GM12875 (cell line): Measurements from ENCODE around the gene DGKB.

Experiments
- H3K4me3 ChIP-seq: one replicate; pipeline ENCODE4 v1.5.1; 2011; ENCODE audit warnings: low read depth, low read length, control low read depth
- CTCF ChIP-seq: IDR thresholded peaks from 2 replicates; pipeline ENCODE4 v1.5.1; 2011; ENCODE audit warnings: low read depth, mild to moderate bottlenecking, control low read depth, inconsistent platforms, low read length, moderate library complexity, borderline replicate concordance; ENCODE audit not compliant: insufficient read depth

DGKB gene

GRCh38 chr7:14924398-14924797, 21.8 kb upstream of the DGKB start:
- no peak overlapping the region for H3K4me3 ChIP-seq
- TF ChIP-seq CTCF: no peak

- no peak for TF ChIP-seq CTCF
These were observed 8.5 kb upstream of the DGKB start for GRCh38 chr7:14911077-14911476.

GRCh38 chr7:14908697-14909096, 6.1 kb upstream of the DGKB start:
- no peak overlapping the region for H3K4me3 ChIP-seq
- TF ChIP-seq CTCF: no peak

More at GRCh38 chr7:14911077-14911476, 8.5 kb upstream of the DGKB start:
- no peak overlapping the region for H3K4me3 ChIP-seq

- TF ChIP-seq CTCF: no peak
- H3K4me3 ChIP-seq: no peak overlapping the region
These were observed 3.2 kb upstream of the DGKB start for GRCh38 chr7:14905764-14906163.

- TF ChIP-seq CTCF: no peak
These were observed 2.5 kb downstream of the DGKB start for GRCh38 chr7:14900051-14900450.

GRCh38 chr7:14899030-14899429, 3.5 kb downstream of the DGKB start:
- no peak for TF ChIP-seq CTCF
- H3K4me3 ChIP-seq: no peak overlapping the region

More at GRCh38 chr7:14900051-14900450, 2.5 kb downstream of the DGKB start:
- H3K4me3 ChIP-seq: no peak overlapping the region

GRCh38 chr7:14896461-14896860, 6.1 kb downstream of the DGKB start:
- TF ChIP-seq CTCF: no peak
- H3K4me3 ChIP-seq: no peak overlapping the region
